Prostate gland (tissue), 2 donors: ENCODE results near the gene CEP19.

ENCODE experiments used
- POLR2A ChIP-seq: fragments of 450-650 bp; IDR thresholded peaks from one replicate; pipeline ENCODE4 v1.6.1; 2016; ENCODE audit warnings: antibody characterized with exemption, mild to moderate bottlenecking
- POLR2AphosphoS5 ChIP-seq: sonication (generic); formaldehyde crosslinking; IDR thresholded peaks from one replicate; pipeline ENCODE4 v1.6.1; 2017; ENCODE audit warnings: antibody characterized with exemption
- TF ChIP-seq, protein P1 (sequence below), 4 experiments: fragments of 200-600 bp in 2 of 4; fragments of 450-650 bp in 2 of 4; sonication (generic) in 2 of 4; IDR thresholded peaks; 1 replicate in 3 of 4; 2 replicates in 1 of 4; pipeline ENCODE4 v1.5.1; 2016 to 2019; ENCODE audit warnings: antibody characterized with exemption in 4 of 4, mild to moderate bottlenecking in 2 of 4, moderate library complexity in 2 of 4

- TF ChIP-seq, protein P1, sequence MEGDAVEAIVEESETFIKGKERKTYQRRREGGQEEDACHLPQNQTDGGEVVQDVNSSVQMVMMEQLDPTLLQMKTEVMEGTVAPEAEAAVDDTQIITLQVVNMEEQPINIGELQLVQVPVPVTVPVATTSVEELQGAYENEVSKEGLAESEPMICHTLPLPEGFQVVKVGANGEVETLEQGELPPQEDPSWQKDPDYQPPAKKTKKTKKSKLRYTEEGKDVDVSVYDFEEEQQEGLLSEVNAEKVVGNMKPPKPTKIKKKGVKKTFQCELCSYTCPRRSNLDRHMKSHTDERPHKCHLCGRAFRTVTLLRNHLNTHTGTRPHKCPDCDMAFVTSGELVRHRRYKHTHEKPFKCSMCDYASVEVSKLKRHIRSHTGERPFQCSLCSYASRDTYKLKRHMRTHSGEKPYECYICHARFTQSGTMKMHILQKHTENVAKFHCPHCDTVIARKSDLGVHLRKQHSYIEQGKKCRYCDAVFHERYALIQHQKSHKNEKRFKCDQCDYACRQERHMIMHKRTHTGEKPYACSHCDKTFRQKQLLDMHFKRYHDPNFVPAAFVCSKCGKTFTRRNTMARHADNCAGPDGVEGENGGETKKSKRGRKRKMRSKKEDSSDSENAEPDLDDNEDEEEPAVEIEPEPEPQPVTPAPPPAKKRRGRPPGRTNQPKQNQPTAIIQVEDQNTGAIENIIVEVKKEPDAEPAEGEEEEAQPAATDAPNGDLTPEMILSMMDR (IDR thresholded peaks at IDR 0.05), result no peak
- TF ChIP-seq POLR2A (no peak), POLR2AphosphoS5 (no peak)
These were observed 16.2 kb downstream of the CEP19 start for GRCh38 chr3:196695849-196696226.
